ENCODE measurements around the gene TCF19.

GRCh38 chr6:31128093-31128676 is 30.2 kb upstream of the TCF19 start:
- TF ChIP-seq, protein P1, sequence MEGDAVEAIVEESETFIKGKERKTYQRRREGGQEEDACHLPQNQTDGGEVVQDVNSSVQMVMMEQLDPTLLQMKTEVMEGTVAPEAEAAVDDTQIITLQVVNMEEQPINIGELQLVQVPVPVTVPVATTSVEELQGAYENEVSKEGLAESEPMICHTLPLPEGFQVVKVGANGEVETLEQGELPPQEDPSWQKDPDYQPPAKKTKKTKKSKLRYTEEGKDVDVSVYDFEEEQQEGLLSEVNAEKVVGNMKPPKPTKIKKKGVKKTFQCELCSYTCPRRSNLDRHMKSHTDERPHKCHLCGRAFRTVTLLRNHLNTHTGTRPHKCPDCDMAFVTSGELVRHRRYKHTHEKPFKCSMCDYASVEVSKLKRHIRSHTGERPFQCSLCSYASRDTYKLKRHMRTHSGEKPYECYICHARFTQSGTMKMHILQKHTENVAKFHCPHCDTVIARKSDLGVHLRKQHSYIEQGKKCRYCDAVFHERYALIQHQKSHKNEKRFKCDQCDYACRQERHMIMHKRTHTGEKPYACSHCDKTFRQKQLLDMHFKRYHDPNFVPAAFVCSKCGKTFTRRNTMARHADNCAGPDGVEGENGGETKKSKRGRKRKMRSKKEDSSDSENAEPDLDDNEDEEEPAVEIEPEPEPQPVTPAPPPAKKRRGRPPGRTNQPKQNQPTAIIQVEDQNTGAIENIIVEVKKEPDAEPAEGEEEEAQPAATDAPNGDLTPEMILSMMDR (conservative IDR thresholded peaks at IDR 0.05), result peak; percentile 85
- no peak for TF ChIP-seq EZH2 (IDR thresholded peaks at IDR 0.05; ENCODE audit: low read depth)

All from PC-9 (cell line).